Measurements from ENCODE around the gene ELF5.

The ELF5 gene

GRCh38 chr11:34509336-34509876 lies 4.2 kb downstream of the ELF5 start:
- no peak overlapping the region for H3K4me3 ChIP-seq (ENCODE audit: low read depth, low read length)
- no peak for DNase-seq (ENCODE audit: low read depth, low spot score)
- TF ChIP-seq CTCF (IDR thresholded peaks at IDR 0.05; ENCODE audit: low read depth, low read length), result no peak
- in situ Hi-C loops (cut with HindIII; ENCODE audit: low sequenced_read_pairs), result no loop called here

- in situ Hi-C loops (cut with HindIII; ENCODE audit: low sequenced_read_pairs), result no loop called here
- TF ChIP-seq CTCF (IDR thresholded peaks at IDR 0.05; ENCODE audit: low read depth, low read length), result no peak
- no peak overlapping the region for H3K4me3 ChIP-seq (ENCODE audit: low read depth, low read length)
- DNase-seq (ENCODE audit: low read depth, low spot score), result no peak
Observed at GRCh38 chr11:34508524-34508923, 5.1 kb downstream of the ELF5 start.

GRCh38 chr11:34507610-34508009 lies 6.0 kb downstream of the ELF5 start:
- in situ Hi-C loops (cut with HindIII; ENCODE audit: low sequenced_read_pairs), result no loop called here
- no peak for DNase-seq (ENCODE audit: low read depth, low spot score)
- no peak for TF ChIP-seq CTCF (IDR thresholded peaks at IDR 0.05; ENCODE audit: low read depth, low read length)
- H3K4me3 ChIP-seq (ENCODE audit: low read depth, low read length), result no peak overlapping the region

GRCh38 chr11:34507156-34507555 lies 6.4 kb downstream of the ELF5 start:
- no peak for TF ChIP-seq CTCF (IDR thresholded peaks at IDR 0.05; ENCODE audit: low read depth, low read length)
- DNase-seq (ENCODE audit: low read depth, low spot score), result no peak
- no peak overlapping the region for H3K4me3 ChIP-seq (ENCODE audit: low read depth, low read length)
- in situ Hi-C loops (cut with HindIII; ENCODE audit: low sequenced_read_pairs), result no loop called here

GRCh38 chr11:34505874-34506273 lies 7.7 kb downstream of the ELF5 start:
- no peak for DNase-seq (ENCODE audit: low read depth, low spot score)
- H3K4me3 ChIP-seq (ENCODE audit: low read depth, low read length), result no peak overlapping the region
- no peak for TF ChIP-seq CTCF (IDR thresholded peaks at IDR 0.05; ENCODE audit: low read depth, low read length)
- in situ Hi-C loops (cut with HindIII; ENCODE audit: low sequenced_read_pairs), result no loop called here

GRCh38 chr11:34502949-34503348 lies 10.6 kb downstream of the ELF5 start:
- no peak overlapping the region for H3K4me3 ChIP-seq (ENCODE audit: low read depth, low read length)
- in situ Hi-C loops (cut with HindIII; ENCODE audit: low sequenced_read_pairs), result no loop called here
- peak; percentile 10 for DNase-seq (ENCODE audit: low read depth, low spot score)
- TF ChIP-seq CTCF (IDR thresholded peaks at IDR 0.05; ENCODE audit: low read depth, low read length), result peak; percentile 24

GRCh38 chr11:34501949-34502348 lies 11.6 kb downstream of the ELF5 start:
- in situ Hi-C loops (cut with HindIII; ENCODE audit: low sequenced_read_pairs), result no loop called here
- H3K4me3 ChIP-seq (ENCODE audit: low read depth, low read length), result no peak overlapping the region
- DNase-seq (ENCODE audit: low read depth, low spot score), result no peak
- TF ChIP-seq CTCF (IDR thresholded peaks at IDR 0.05; ENCODE audit: low read depth, low read length), result no peak
